GM21619 (cell line): ENCODE data around the gene STK16.

ENCODE experiments used
- ATAC-seq: cut with Tn5 transposase; IDR thresholded peaks from one replicate; pipeline ENCODE4 v1.9.1; 2021; ENCODE audit not compliant: unreplicated experiment

STK16 gene

DNA sequence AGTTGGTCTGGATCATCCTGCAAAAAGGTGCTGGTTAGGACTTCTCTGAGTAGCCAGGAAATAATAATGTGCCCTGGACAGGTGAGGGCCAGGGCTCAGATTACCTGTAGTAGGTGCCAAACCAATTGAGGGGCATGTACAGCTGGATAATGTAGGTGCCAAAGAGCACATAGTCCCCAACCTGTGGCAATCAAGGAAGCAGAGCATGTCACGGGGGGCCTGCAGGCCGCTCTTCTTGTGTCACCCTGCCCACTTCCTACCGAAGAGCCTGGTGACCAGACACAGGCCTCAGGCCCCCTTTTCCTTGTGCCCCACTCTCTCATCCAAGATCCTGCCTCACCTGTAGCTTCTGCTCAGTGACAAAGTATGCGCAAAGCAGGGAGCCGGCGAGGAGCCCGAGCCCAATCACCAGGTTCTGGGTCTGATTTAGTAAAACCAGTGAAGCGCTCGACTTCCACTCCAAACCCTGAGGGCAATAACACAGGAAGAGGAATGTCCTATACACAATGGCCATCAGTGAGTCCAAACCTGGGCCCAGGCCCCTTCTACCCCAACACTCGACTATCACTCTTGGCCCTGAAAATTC lies 31.7 kb upstream of the STK16 start:
- no peak for ATAC-seq

- ATAC-seq, result no peak
Observed at GRCh38 chr2:219214141-219214540, 31.1 kb upstream of the STK16 start.

DNA sequence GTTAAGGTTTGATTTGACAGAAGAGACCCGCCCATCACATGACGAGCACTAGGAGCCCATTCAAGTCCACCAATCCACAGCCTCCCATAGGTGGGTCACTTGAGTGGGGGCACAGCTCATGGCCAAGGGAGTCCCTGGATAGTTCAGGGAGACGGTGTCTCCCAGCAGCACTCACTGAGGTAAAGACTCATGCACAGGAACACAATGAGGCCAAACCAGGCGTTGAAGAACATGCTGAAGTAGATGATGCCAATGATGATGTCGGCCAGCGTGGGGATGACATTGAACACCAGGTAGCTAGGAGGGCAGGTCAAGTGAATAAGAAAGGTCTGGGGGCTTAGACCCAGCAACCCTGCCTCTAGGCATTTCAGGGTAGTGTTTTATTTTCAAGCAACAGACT lies 30.5 kb upstream of the STK16 start:
- ATAC-seq, result no peak

- ATAC-seq, result no peak
Observed at GRCh38 chr2:219215871-219216534, 29.3 kb upstream of the STK16 start.

DNA sequence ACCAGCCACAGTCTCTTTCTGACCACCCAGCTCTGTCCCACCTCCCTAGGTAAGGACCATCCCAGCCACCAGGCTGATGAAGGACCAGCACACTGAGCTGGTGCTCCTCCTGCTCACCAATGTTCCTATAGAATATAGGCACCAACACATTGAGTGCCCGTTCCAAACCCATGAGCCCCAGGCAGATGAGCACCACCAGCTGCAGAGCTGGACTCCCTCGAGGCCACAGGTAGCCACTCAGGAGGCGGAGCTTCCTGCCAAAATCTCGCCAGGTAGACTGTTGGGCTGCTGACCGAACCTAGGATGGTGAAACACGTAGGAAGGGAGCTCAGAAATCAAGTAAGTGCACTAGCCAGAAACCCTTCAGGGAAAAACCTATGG lies 28.8 kb upstream of the STK16 start:
- ATAC-seq, result no peak

- ATAC-seq, result peak; percentile 29
Observed at GRCh38 chr2:219218217-219218731, 27.0 kb upstream of the STK16 start.

DNA sequence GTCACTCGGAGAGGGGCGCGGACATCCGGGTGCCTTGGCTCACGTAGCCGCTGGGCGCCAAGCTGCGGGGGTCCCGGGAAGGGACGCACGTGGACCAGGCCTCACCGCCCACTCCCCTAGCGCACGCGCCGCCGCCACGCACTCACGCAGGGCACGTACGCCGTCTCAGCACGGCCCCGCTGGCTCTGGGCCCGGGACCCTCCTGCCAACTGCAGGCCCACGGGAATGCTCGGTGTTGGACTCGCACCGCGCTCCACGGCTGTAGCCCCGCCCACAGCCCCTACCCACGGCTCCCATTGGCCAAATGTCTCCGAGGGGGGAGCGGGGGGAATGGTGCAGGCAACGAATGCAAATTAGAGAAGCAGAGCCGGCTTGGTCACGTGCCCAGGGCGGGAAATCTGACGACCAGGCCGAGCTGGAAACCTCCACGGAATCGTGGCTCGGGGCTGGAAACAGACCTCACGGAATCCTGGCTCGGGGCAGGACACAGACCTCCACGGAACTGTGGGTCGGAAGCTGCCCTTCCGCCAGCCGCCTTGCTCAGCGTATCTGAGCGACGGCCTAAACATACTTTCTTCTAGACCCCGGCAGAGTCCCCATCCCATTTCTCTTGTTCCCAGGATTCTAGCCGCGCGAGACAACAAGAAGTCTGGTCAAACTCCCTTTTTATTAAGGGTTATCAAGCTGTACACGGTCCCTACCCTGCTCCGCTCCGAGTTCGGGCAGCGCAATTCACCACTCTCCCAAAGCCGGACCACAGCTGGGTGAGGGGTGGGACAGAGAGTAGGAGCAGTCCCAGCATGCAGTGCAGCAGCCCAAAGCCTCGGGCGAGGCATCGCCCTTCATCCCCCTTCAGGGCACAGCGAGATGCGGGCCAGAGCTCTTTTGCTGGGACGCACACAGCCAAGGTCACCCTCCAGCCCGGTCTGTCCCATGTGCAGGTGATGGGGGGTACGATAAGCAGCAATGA lies 26.3 kb upstream of the STK16 start, which contains the start of gene ABCB6:
Gene ABCB6, minus strand, starts transcription at position 227 of the 970 bp plus-strand sequence. CDS start 285 bp downstream, outside the sequence.
- ATAC-seq, result peak; percentile 81

- no peak for ATAC-seq
Observed at GRCh38 chr2:219219784-219220532, 25.3 kb upstream of the STK16 start.

GRCh38 chr2:219220652-219221402 lies 24.5 kb upstream of the STK16 start:
- no peak for ATAC-seq

GRCh38 chr2:219221957-219222518 lies 23.2 kb upstream of the STK16 start:
- no peak for ATAC-seq

DNA sequence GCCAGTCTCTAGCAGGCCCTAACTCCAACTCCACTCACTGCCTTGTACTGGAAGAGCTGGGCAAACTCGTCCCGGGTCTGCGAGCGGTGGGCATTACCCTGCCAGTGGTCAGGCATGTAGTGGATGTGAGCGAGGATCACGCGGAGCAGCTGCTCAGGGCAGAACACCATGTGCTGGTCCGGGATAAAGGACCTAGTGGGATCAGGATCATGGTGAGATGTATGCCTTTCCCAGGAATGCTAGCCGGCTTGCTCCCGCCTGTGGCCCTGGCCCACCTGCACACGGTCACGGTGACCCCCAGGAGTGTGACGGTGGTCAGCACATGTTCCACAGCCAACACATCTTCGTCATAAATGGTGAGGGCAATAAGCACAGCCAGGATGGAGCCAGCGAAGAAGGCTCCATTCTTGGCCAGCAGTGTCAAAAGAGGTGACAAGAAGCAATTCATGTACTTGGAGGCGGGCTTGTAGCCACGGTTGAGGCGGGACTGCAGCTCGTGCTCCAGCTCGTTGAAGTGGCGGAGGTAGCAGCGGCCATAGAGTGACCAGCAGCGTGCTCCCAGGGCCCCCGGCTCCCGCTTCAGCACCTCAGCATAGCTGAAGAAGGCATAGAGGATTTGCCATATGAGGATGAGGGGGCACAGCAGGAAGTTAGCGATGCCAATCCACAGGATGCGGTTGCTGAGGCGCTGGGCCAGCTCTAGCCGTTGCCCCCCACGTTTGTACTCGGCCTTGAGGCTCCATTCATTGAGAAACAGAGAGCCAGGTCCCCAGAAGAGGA lies 21.3 kb upstream of the STK16 start:
- ATAC-seq, result no peak

GRCh38 chr2:219225350-219225749 lies 19.9 kb upstream of the STK16 start:
- no peak for ATAC-seq

GRCh38 chr2:219228041-219228910 lies 17.0 kb upstream of the STK16 start:
- no peak for ATAC-seq

- ATAC-seq, result no peak
Observed at GRCh38 chr2:219228911-219229304, 16.4 kb upstream of the STK16 start.

DNA sequence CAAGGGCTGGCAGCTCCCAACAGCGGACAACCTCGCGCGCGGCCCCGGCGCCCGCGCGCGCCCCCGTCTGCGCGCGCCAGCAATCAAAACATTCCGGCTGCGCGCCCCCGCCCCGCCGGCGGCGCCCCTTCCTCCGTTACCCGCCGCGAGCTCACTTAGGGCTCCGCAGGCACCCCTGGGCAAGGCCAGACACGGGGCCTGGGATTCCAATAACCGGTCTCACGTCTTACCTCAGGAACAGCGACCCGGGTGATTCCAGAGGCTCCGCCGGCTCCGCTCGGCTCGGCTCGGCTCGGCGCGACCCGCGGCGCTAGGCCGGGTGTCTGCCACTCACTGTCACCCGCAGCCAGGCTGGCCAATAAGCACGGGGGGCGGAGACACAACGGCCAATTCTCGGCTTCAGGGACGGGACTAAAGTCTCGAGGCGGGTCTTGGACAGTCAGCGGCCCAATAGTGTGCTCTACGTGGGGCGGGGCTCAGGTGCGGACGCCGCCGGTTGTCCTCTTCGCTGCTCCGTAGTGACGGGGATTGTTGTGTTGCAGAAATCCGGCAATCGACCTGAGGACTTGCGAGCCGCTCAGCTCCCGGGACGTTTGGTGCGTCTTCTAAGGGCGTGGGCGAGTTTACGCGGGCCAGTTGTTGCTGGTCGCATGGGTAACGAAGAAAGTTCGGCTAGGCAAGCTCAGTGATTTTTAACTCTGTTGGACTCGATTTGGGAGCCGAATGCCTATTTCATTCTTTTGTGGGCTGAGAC lies 15.8 kb upstream of the STK16 start, which contains the start of the genes ANKZF1 and ATG9A:
Gene ANKZF1, plus strand, starts transcription at position 502 of the 754 bp plus-strand sequence. CDS start 452 bp downstream, outside the sequence.
Gene ATG9A, minus strand, starts transcription at position 332 of the 754 bp plus-strand sequence. CDS start 1,612 bp downstream, outside the sequence.
- peak; percentile 95 for ATAC-seq

GRCh38 chr2:219230059-219230540 lies 15.2 kb upstream of the STK16 start:
- ATAC-seq, result no peak

DNA sequence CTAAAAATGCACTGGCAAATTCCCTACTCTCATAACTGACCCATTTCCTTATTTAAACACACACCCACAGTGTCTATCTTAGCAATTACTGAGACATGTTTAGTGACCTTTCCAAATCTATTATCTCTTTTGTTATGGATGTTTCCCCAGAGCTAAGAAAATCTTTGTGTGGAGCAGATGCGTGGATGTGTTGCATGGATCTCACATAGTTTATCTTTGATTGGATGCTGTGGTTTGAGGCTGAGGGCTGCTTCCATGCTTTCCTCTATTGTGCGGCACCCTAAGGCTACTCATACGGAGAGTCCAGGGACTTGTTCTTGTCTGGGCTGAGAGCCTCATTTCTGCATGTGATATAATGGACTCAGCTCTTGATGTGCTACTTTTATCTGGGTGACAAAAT lies 10.9 kb upstream of the STK16 start:
- no peak for ATAC-seq
